Measurements from ENCODE around the gene JTB.

The JTB gene

DNA sequence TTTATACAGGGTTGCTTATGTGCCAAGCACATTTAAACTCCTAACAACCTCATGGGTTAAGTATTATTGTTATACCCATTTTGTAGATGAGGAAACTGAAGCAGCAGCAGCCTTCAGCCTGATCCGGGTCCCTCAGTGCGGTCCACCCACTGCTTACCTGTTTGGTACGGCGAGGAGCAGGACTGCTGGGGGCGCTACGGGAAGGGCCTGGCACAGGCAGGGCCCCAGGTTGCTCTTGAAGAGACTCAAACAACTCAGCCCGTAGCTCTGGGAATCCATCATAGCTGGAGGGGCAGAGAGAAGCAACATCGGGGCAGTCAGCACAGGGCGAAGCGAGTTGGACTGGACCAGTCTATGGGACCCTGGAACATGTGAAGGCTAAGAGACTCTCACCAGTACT lies 40.1 kb downstream of the JTB start:
- TF ChIP-seq GLIS3 (CRISPR knock-in tag; IDR thresholded peaks at IDR 0.05) (no peak), ZFP30 (CRISPR knock-in tag; IDR thresholded peaks at IDR 0.05) (no peak), ZNF8 (CRISPR knock-in tag; IDR thresholded peaks at IDR 0.05) (no peak), CSDC2 (CRISPR knock-in tag; IDR thresholded peaks at IDR 0.05) (no peak), ZFP3 (CRISPR knock-in tag; IDR thresholded peaks at IDR 0.05) (no peak), ZNF70 (CRISPR knock-in tag; IDR thresholded peaks at IDR 0.05) (no peak), ZNF565 (CRISPR knock-in tag; conservative IDR thresholded peaks at IDR 0.05; ENCODE audit: low read depth) (no peak), ISL1 (CRISPR knock-in tag; IDR thresholded peaks at IDR 0.05) (no peak), SNAI2 (CRISPR knock-in tag; IDR thresholded peaks at IDR 0.05) (no peak), OSR1 (CRISPR knock-in tag; IDR thresholded peaks at IDR 0.05) (no peak), RARB (CRISPR knock-in tag; IDR thresholded peaks at IDR 0.05) (no peak), TOX (CRISPR knock-in tag; IDR thresholded peaks at IDR 0.05; ENCODE audit: borderline replicate concordance) (no peak), ARNTL (CRISPR knock-in tag; IDR thresholded peaks at IDR 0.05; ENCODE audit: borderline replicate concordance, low read depth) (no peak), TCF4 (CRISPR knock-in tag; IDR thresholded peaks at IDR 0.05; ENCODE audit: borderline replicate concordance) (no peak)
- TF ChIP-seq, protein P1, sequence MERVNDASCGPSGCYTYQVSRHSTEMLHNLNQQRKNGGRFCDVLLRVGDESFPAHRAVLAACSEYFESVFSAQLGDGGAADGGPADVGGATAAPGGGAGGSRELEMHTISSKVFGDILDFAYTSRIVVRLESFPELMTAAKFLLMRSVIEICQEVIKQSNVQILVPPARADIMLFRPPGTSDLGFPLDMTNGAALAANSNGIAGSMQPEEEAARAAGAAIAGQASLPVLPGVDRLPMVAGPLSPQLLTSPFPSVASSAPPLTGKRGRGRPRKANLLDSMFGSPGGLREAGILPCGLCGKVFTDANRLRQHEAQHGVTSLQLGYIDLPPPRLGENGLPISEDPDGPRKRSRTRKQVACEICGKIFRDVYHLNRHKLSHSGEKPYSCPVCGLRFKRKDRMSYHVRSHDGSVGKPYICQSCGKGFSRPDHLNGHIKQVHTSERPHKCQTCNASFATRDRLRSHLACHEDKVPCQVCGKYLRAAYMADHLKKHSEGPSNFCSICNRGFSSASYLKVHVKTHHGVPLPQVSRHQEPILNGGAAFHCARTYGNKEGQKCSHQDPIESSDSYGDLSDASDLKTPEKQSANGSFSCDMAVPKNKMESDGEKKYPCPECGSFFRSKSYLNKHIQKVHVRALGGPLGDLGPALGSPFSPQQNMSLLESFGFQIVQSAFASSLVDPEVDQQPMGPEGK (CRISPR knock-in tag; IDR thresholded peaks at IDR 0.05; ENCODE audit: borderline replicate concordance): no peak
- TF ChIP-seq, protein P2, sequence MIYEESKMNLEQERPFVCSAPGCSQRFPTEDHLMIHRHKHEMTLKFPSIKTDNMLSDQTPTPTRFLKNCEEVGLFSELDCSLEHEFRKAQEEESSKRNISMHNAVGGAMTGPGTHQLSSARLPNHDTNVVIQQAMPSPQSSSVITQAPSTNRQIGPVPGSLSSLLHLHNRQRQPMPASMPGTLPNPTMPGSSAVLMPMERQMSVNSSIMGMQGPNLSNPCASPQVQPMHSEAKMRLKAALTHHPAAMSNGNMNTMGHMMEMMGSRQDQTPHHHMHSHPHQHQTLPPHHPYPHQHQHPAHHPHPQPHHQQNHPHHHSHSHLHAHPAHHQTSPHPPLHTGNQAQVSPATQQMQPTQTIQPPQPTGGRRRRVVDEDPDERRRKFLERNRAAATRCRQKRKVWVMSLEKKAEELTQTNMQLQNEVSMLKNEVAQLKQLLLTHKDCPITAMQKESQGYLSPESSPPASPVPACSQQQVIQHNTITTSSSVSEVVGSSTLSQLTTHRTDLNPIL (CRISPR knock-in tag; IDR thresholded peaks at IDR 0.05; ENCODE audit: low read depth): no peak
- TF ChIP-seq, protein P3, sequence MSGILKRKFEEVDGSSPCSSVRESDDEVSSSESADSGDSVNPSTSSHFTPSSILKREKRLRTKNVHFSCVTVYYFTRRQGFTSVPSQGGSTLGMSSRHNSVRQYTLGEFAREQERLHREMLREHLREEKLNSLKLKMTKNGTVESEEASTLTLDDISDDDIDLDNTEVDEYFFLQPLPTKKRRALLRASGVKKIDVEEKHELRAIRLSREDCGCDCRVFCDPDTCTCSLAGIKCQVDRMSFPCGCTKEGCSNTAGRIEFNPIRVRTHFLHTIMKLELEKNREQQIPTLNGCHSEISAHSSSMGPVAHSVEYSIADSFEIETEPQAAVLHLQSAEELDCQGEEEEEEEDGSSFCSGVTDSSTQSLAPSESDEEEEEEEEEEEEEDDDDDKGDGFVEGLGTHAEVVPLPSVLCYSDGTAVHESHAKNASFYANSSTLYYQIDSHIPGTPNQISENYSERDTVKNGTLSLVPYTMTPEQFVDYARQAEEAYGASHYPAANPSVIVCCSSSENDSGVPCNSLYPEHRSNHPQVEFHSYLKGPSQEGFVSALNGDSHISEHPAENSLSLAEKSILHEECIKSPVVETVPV (CRISPR knock-in tag; IDR thresholded peaks at IDR 0.05): no peak

DNA sequence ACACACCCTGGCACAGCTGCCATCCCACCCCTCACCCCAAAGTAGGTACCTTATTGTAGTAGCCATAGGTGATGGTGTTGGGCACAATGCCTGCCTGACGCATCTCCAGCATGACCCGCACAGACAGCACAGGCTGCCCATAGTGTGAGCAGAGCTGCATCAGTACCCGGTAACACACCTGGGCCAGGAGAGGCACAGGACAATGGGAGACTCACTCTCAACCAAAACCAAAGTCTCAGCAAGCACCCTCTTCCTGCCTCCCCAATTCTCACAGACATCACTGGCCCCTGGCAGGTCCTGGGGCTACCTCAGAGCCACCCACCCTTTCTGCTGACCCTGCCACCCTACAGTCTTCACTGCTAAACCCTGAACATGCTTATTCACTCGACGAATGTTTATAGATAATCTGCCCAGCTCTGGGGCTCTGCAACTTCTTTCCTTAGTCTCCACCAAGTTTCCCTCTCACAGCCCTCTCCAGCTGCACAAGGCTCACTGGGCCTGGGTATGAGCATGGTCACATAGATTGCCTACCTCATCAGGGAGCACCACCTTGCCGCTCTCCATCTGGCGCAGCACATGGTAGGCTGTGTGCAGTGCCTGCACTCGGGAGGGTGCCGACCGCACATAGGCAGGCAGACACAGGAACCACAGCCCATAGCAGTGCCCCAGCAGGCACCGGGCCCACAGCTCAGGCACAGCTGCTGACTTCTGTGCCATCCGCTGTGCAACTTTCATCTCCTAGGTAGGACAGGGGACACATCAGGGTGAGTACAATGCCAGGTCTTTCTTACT lies 41.3 kb downstream of the JTB start:
- ATAC-seq: no peak
- TF ChIP-seq, protein P4, sequence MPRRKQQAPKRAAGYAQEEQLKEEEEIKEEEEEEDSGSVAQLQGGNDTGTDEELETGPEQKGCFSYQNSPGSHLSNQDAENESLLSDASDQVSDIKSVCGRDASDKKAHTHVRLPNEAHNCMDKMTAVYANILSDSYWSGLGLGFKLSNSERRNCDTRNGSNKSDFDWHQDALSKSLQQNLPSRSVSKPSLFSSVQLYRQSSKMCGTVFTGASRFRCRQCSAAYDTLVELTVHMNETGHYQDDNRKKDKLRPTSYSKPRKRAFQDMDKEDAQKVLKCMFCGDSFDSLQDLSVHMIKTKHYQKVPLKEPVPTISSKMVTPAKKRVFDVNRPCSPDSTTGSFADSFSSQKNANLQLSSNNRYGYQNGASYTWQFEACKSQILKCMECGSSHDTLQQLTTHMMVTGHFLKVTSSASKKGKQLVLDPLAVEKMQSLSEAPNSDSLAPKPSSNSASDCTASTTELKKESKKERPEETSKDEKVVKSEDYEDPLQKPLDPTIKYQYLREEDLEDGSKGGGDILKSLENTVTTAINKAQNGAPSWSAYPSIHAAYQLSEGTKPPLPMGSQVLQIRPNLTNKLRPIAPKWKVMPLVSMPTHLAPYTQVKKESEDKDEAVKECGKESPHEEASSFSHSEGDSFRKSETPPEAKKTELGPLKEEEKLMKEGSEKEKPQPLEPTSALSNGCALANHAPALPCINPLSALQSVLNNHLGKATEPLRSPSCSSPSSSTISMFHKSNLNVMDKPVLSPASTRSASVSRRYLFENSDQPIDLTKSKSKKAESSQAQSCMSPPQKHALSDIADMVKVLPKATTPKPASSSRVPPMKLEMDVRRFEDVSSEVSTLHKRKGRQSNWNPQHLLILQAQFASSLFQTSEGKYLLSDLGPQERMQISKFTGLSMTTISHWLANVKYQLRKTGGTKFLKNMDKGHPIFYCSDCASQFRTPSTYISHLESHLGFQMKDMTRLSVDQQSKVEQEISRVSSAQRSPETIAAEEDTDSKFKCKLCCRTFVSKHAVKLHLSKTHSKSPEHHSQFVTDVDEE (CRISPR knock-in tag; IDR thresholded peaks at IDR 0.05): no peak
- TF ChIP-seq ARNTL (CRISPR knock-in tag; IDR thresholded peaks at IDR 0.05; ENCODE audit: borderline replicate concordance, low read depth): no peak
- no peak for TF ChIP-seq ZFP3 (CRISPR knock-in tag; IDR thresholded peaks at IDR 0.05)
- no peak for TF ChIP-seq GLIS3 (CRISPR knock-in tag; IDR thresholded peaks at IDR 0.05)
- TF ChIP-seq RARB (CRISPR knock-in tag; IDR thresholded peaks at IDR 0.05): no peak
- no peak for TF ChIP-seq OSR1 (CRISPR knock-in tag; IDR thresholded peaks at IDR 0.05)
- TF ChIP-seq ZFP30 (CRISPR knock-in tag; IDR thresholded peaks at IDR 0.05): no peak
- TF ChIP-seq, protein P3 (CRISPR knock-in tag; IDR thresholded peaks at IDR 0.05): no peak
- TF ChIP-seq BACH2 (CRISPR knock-in tag; IDR thresholded peaks at IDR 0.05; ENCODE audit: borderline replicate concordance): no peak
- no peak for TF ChIP-seq SNAI2 (CRISPR knock-in tag; IDR thresholded peaks at IDR 0.05)
- no peak for TF ChIP-seq ISL1 (CRISPR knock-in tag; IDR thresholded peaks at IDR 0.05)
- no peak for TF ChIP-seq TOX (CRISPR knock-in tag; IDR thresholded peaks at IDR 0.05; ENCODE audit: borderline replicate concordance)
- no peak for TF ChIP-seq ESRRG (CRISPR knock-in tag; IDR thresholded peaks at IDR 0.05)
- no peak for TF ChIP-seq ZNF565 (CRISPR knock-in tag; conservative IDR thresholded peaks at IDR 0.05; ENCODE audit: low read depth)
- TF ChIP-seq ZNF8 (CRISPR knock-in tag; IDR thresholded peaks at IDR 0.05): no peak
- no peak for TF ChIP-seq ZNF70 (CRISPR knock-in tag; IDR thresholded peaks at IDR 0.05)
- TF ChIP-seq, protein P2 (CRISPR knock-in tag; IDR thresholded peaks at IDR 0.05; ENCODE audit: low read depth): no peak
- no peak for TF ChIP-seq ZC3H10 (CRISPR knock-in tag; IDR thresholded peaks at IDR 0.05)

More for the DNA sequence above, 40.1 kb downstream of the JTB start:
- ATAC-seq: no peak

All from SK-N-SH treated with all-trans-retinoic acid at 6 μM for 48 hours (cell line).